HG03571 (cell line): ENCODE results near the gene R3HDM2.
"Not testable (repeated sequence)": the region's sequence is repeated elsewhere in the genome, so short reads cannot be mapped to it uniquely, and the experiment has no call there.

Experiments
- ATAC-seq: cut with Tn5 transposase; IDR thresholded peaks from one replicate; pipeline ENCODE4 v1.9.1; 2021; ENCODE audit not compliant: unreplicated experiment

The R3HDM2 gene

GRCh38 chr12:57336299-57336698 is 94.5 kb downstream of the R3HDM2 start:
- ATAC-seq: not testable (repeated sequence)

DNA sequence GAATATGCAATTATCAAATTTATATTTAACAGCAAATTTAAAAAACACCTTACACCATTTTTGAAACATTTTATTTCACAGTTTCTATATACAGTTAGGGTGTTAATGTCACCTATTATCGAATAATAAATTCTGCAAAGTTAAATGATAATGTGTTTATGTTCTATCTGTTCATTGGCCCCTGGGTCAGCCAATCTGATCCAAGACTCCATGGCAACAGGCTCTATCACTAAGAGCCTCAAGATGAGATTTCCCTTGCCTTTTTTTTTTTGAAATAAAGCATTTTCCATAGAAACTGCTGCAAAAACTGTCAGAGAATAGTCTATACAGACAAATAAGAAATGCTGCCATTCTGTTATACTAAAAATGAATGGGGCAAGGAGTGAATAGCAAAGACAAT is 96.6 kb downstream of the R3HDM2 start:
- no peak for ATAC-seq

GRCh38 chr12:57332646-57333312 is 98.1 kb downstream of the R3HDM2 start:
- ATAC-seq: no peak

DNA sequence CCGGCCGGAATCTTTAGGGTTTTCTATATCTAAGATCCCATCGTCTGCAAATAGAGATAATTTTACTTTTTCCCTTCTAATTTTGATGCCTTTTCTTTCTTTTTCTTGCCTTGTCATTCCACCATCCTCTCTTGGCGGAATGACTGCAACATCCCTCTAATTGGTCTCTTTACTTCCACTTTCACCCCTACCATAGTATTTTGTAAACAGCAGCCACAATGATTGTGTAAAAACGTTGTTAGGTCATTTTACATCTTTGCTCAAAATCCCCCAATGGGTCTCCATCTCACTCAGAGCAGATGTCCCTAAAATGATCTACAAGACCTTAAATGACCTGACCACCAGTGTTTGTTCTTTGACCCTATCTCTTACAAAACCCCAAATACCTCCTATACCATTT is 99.9 kb downstream of the R3HDM2 start:
- ATAC-seq: no peak

DNA sequence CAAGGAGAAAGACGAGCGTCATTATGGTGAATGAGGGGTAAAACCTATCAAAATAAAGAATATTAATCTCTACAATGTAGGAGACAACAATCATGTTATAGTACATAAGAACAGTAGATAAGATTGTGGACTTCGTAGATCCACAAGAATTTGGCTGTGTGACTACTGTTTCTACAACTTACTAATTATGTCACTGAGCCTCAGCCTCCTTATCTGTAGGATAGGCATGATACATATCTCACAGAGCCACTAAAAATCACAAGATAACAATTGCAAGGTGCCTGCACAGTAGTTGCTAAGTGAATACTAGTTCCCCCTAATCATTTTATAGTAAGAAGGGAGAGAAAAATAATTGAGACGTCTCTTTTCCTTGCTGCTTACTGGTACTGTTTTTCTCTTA is 101.6 kb downstream of the R3HDM2 start:
- no peak for ATAC-seq

DNA sequence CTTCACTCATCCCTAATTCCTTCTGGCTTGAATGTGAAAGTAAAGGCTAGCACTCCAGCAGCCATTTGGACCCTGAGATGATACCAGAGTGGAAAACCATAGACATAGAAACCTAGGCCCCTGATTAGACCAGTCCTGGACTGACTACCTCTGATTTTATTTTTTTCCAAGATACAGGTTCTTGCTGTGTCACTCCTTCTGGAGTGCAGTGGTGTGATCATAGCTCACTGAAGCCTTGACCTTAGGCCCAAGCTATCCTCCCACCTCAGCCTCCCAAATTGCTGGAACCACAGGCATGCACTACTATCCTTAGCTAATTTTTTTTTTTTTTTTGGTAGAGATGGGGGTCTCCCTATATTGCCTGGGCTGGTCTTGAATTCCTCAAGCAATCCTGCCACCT is 105.4 kb downstream of the R3HDM2 start:
- ATAC-seq: no peak

- no peak for ATAC-seq
Measured at GRCh38 chr12:57323416-57323815, 107.4 kb downstream of the R3HDM2 start.

DNA sequence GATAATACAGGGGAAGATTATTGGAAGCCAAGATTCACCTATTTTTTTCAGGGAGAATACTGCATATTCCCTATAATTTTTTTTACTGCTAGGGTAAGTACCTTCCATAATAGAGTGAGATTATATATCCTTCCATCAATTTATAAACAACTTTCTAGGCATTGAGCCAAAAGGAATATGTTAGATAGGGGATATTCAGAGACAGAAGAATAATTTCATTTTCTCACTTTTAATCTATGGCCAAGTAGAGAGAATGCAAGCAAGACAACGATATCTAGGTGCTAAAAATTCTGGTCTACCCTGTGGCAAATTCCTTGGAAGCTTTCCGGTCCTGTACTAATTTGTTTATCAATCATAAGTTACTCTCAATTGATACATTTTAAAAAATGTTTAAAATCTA is 110.2 kb downstream of the R3HDM2 start:
- ATAC-seq: no peak

DNA sequence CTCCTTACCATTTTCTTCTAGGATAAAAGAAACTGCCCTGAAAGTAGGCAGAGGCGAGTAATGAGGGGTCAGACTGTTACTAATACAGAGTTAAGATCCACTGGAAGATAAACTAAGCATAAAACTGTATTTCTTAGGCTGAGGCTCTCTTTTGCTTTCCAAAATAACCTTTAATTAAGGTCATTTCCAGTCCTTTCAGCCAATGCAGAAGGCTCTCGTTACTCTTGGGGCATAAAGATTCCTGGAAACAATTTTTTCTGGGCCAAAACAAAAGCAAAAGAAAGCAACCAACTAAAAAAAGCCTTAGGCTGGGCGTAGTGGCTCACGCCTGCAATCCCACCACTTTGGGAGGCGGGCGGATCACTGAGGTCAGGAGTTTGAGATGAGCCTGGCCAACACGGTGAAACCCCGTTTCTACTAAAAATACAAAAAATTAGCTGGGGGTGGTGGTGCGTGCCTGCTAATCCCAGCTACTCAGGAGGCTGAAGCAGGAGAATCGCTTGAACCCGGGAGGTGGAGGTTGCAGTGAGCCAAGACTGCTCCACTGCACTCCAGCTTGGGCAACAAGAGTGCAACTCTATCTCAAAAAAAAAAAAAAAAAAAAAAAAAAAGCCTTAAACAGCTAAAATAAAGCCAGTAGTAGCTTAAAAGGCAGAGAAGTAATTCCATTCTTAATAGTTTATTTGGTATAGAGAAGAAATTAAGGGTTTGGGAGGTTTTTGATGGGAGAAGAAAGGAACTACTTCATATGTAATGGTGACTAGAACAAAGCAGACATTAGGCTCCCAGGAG is 111.0 kb downstream of the R3HDM2 start:
- ATAC-seq: no peak

DNA sequence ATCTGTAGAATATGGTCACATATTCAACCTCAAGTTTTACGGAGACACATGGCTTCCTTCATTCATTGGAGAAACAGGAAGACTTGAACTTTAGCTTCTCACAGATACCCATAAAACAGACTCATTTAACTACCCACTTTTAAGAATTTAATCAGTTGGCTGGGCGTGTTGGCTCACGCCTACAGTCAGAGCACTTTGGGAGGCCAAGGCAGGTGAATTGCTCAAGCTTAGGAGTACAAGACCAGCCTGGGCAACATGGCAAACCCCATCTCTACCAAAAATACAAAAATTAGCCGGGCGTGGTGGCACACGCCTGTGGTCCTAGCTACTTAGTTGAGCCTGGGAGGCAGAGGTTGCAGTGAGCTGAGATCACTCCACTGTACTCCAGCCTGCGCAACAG is 115.2 kb downstream of the R3HDM2 start:
- no peak for ATAC-seq

DNA sequence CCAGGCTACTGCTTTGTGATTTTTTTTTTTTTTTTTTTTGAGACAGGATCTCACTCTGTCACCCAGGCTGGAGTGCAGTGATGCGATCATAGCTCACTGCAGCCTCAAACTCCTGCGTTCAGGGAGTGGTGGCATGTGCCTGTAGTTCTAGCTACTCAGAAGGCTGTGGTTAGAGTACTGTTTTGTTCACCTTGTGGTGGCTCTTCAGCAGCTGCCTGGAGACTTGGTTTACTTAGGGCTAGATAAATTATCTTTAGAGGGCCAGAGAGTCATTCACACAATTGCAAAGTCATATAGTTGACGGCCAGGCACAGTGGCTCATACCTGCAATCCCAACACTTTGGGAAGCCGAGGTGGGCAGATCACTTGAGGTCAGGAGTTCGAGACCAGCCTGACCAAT is 118.6 kb downstream of the R3HDM2 start:
- not testable (repeated sequence) for ATAC-seq

GRCh38 chr12:57309420-57309819 is 121.4 kb downstream of the R3HDM2 start:
- ATAC-seq: no peak

DNA sequence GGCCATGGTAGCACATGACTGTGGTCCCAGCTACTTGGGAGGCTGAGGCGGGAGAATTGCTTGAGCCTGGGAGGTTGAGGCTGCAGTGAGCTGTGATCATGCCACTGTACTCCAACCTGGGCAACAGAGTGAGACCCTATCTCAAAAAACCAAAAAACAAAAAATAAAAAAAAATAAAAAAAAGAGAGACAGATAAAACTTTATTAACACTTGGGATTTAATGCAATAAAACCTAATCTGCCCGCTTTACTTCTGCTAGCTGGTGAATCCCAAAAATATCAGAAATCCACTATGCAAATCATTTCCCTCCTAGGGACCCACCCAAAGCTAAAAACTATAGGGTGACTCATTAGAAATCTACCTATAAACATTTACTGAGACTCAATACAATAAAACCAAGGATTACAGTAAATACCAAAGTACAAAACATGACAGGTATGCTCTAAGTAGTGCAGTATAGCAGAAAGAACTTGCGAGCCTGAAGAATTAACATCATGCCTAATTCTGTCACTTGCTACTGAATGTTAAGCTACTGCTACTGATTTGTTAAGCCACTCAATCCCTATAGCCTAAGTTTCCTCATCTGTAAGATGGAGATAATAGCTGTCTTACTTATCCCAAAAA is 129.8 kb downstream of the R3HDM2 start:
- no peak for ATAC-seq

GRCh38 chr12:57299514-57300016 is 131.3 kb downstream of the R3HDM2 start:
- no peak for ATAC-seq

DNA sequence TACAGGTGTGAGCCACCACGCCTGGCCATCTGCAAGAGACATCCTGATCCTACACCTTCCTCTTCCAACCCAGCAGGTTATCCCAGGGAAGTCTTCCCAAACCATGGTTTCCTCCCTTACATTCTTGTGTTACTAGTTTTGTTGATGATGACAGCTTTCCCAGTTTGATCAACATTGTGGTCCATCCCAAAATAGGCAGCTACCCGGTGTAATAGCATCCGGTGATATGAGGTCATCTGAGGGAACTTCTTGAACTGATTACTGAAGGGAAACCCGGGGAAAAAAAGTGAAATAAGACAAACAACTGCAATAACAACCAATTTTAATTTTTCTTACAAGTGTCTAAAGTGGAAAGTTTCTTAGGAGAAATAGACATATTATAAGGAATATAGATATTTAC is 134.6 kb downstream of the R3HDM2 start:
- ATAC-seq: no peak

- not testable (repeated sequence) for ATAC-seq
Measured at GRCh38 chr12:57282073-57282472, 148.8 kb downstream of the R3HDM2 start.

- ATAC-seq: peak; percentile 90
Measured at GRCh38 chr12:57280211-57281062, 150.4 kb downstream of the R3HDM2 start.

- no peak for ATAC-seq
Measured at GRCh38 chr12:57278465-57279381, 152.1 kb downstream of the R3HDM2 start.

DNA sequence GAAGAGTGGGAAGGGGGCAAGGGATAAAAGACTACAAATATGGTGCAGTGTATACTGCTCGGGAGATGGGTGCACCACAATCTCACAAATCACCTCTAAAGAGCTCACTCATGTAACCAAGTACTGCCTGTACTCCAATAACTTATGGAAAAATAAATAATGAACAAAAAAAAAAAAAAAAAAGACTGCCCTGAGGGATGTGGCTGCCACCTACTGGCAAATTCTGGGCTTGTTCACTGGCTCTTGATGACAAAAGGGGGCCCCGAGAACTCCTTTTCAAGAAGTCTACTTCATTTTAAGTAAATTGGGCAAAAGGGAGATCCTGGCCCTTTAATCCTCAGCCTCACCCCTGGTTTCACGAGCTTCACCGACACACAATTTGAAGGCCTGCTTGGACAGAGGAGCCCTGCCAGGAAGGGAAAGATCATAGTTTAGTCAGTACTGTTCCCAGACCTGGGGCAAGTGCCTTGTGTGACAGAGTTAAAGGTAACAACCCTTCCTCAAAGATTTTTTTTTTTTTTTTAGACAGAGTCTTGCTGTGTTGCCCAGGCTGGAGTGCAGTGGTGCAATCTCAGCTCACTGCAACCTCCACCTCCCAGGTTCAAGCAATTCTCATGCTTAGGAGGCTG is 153.8 kb downstream of the R3HDM2 start:
- ATAC-seq: no peak
